GM18517 (cell line): Measurements from ENCODE around the gene FUS.

Experiments used
- ATAC-seq: cut with Tn5 transposase; IDR thresholded peaks from one replicate; pipeline ENCODE4 v1.9.1; 2021; ENCODE audit warnings: mild to moderate bottlenecking, moderate library complexity; ENCODE audit not compliant: unreplicated experiment

Gene FUS

GRCh38 chr16:31225193-31225592 lies 45.3 kb downstream of the FUS start:
- no peak for ATAC-seq

- ATAC-seq, result no peak
Observed at GRCh38 chr16:31228206-31228605, 48.3 kb downstream of the FUS start.

DNA sequence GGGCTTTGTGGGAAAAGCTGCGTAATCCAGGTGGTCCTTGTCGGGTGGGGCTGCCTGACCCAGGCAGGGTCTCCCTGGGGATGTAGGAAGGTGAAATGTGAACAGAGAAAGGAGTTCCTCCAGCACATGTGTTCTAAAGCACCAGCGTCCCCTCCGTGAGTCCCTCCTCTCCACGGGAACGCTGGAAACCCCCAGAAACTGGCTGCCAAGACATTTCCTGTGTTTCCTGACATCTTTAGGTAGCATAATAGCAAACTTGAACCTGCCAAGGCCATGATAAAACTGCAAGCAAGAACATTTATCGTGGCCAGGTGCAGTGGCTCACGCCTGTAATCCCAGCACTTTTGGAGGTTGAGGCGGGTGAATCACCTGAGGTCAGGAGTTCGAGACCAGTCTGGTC lies 49.6 kb downstream of the FUS start:
- no peak for ATAC-seq

DNA sequence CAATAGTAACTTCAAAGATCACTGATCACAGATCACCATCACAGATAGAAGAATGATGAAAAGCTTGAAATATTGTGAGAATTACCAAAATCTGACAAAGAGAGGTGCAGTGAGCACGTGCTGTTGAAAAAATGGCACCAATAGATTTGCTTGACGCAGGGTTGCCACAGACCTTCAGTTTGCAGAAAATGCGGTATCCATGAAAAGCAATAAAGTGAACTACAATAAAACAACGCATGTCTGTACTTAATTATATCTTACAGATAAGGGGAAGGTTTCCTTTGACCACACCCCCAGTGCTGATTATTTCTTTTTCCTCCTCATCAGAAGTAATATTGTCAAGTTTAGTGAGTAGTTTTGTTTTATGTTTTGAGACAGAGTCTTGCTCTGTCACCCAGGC lies 58.1 kb downstream of the FUS start:
- no peak for ATAC-seq
